Purkinje cell (primary cell): Measurements from ENCODE around the gene ZFP64. TPM values are rescaled to one million over a fixed set of nuclear protein-coding genes. Genes with fewer than 3 reads are reported as not detected.

Source experiments
- polyA plus RNA-seq: library from polyadenylated mRNA; unstranded; fragments of >200 nt; fragmentation: Nextera tagmentation; gene quantifications from 2 replicates; pipeline ENCODE4 v1.2.1, GENCODE V29; 2014

ZFP64 gene
- polyA plus RNA-seq: 3.8 and 6.7 TPM in 2 replicates

DNA sequence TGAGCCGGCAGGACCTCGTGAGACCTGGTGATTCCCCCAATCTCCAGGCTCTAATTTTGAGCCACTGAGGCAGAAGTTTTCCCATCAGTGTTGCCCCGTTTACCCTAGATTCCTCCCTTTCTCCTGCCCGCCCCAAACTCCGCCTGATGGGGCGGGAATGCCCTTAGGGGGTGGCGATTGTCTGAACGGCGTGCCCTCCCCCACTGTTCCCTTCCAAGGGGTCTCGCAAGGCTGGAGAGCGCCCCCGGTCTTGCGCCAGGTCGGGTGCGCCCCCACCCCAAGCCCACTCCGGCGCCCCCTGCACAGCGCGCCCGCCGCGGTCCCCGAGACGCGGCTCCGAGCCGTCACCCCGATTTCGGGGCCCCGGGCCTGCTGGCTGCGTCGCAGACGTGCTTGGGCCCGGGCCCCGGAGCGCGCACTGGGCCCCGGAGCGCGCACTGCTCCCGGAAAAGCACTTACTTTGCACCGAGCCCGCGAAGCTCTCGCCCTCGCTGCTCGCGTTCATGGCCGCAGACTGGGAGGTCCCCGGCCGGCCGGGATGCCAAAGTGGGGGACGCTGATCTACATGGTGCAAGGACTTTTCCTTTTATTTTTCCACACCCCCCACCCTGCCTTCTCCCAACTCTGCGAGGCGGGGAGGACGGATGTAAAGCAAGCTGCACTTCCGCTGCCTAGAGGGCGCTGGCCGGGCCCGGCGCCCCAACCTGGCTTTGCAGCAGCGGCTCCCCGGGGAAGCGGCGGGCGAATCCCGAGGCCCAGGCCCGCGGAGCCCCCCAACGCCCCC is at the start of gene ZFP64:
TSS of gene ZFP64 (minus strand) at position 648 of the 784 bp plus-strand sequence. CDS start at position 505, 143 bp downstream.

